HEK293 (cell line): ENCODE results near the gene PRKG1.

Experiments used
- MYNN ChIP-seq: fragments of 450-650 bp; formaldehyde crosslinking; IDR thresholded peaks from 2 replicates; pipeline ENCODE4 v1.5.1; 2016; ENCODE audit warnings: missing biosample characterization, missing genetic modification characterization, borderline replicate concordance
- YY2 ChIP-seq: fragments of 450-650 bp; formaldehyde crosslinking; IDR thresholded peaks from 2 replicates; pipeline ENCODE4 v1.5.1; 2016; ENCODE audit warnings: missing biosample characterization, missing genetic modification characterization
- ZNF132 ChIP-seq: fragments of 450-650 bp; formaldehyde crosslinking; IDR thresholded peaks from 2 replicates; pipeline ENCODE4 v1.5.1; 2017; ENCODE audit warnings: missing biosample characterization, missing genetic modification characterization, borderline replicate concordance
- ZNF24 ChIP-seq: fragments of 450-650 bp; formaldehyde crosslinking; IDR thresholded peaks from 2 replicates; pipeline ENCODE4 v1.5.1; 2016; ENCODE audit warnings: missing biosample characterization, missing genetic modification characterization
- ZNF292 ChIP-seq: fragments of 450-650 bp; formaldehyde crosslinking; IDR thresholded peaks from 2 replicates; pipeline ENCODE4 v1.5.1; 2016; ENCODE audit warnings: low read depth, missing biosample characterization, missing genetic modification characterization, borderline replicate concordance
- ZNF530 ChIP-seq: fragments of 450-650 bp; formaldehyde crosslinking; IDR thresholded peaks from 2 replicates; pipeline ENCODE4 v1.5.1; 2016; ENCODE audit warnings: low read depth, missing biosample characterization, missing genetic modification characterization
- ZNF544 ChIP-seq: fragments of 450-650 bp; formaldehyde crosslinking; IDR thresholded peaks from 2 replicates; pipeline ENCODE4 v1.5.0; 2017; ENCODE audit warnings: missing biosample characterization, missing genetic modification characterization
- ZNF660 ChIP-seq: fragments of 450-650 bp; IDR thresholded peaks from 2 replicates; pipeline ENCODE4 v1.5.1; 2018; ENCODE audit warnings: missing biosample characterization, mild to moderate bottlenecking, missing genetic modification characterization
- ZNF768 ChIP-seq: fragments of 450-650 bp; formaldehyde crosslinking; IDR thresholded peaks from 2 replicates; pipeline ENCODE4 v1.5.1; 2018; ENCODE audit warnings: missing biosample characterization, mild to moderate bottlenecking, missing genetic modification characterization
- TF ChIP-seq, protein P1 (sequence below): fragments of 450-650 bp; formaldehyde crosslinking; IDR thresholded peaks from 2 replicates; pipeline ENCODE4 v1.5.1; 2016; ENCODE audit warnings: missing biosample characterization, missing genetic modification characterization
- TF ChIP-seq, protein P2 (sequence below): fragments of 450-650 bp; formaldehyde crosslinking; IDR thresholded peaks from 2 replicates; pipeline ENCODE4 v1.5.1; 2016; ENCODE audit warnings: missing biosample characterization, missing genetic modification characterization
- TF ChIP-seq, protein P3 (sequence below): fragments of 450-650 bp; formaldehyde crosslinking; IDR thresholded peaks from 2 replicates; pipeline ENCODE4 v1.5.1; 2017; ENCODE audit warnings: missing biosample characterization, missing genetic modification characterization
- TF ChIP-seq, protein P4 (sequence below): fragments of 450-650 bp; formaldehyde crosslinking; optimal IDR thresholded peaks from 2 replicates; pipeline ENCODE3; 2016; ENCODE audit warnings: missing biosample characterization, mild to moderate bottlenecking, missing genetic modification characterization
- TF ChIP-seq, protein P5 (sequence below): fragments of 450-650 bp; formaldehyde crosslinking; IDR thresholded peaks from 2 replicates; pipeline ENCODE4; 2016; ENCODE audit warnings: missing biosample characterization, missing genetic modification characterization

DNA sequence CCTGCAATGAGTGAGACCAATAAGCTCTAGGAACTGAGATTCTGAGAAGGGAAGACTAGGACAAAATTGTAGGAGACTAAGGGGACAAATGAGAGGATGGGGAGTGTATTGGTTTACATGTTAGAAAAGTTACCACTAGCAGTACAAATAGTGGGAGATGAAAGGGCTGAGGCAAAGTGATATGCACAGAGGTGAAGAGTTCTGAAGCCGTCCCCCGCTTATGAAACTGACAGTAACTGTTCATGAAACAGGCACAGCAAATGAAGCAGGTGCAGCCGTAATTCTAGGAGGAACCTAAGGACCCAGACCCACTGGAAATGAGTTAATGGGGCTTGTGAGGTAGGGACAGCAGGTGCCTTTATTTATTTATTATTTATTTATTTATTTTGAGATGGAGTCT lies 211.3 kb downstream of the PRKG1 start:
- TF ChIP-seq MYNN (tag by site-specific recombination) (no peak), ZNF768 (tag by site-specific recombination) (no peak), ZNF530 (tag by site-specific recombination) (no peak), ZNF544 (tag by site-specific recombination) (no peak), ZNF660 (tag by site-specific recombination) (no peak), YY2 (tag by site-specific recombination) (no peak), ZNF132 (tag by site-specific recombination) (no peak), ZNF24 (tag by site-specific recombination) (no peak), ZNF292 (tag by site-specific recombination) (no peak)
- TF ChIP-seq, protein P1, sequence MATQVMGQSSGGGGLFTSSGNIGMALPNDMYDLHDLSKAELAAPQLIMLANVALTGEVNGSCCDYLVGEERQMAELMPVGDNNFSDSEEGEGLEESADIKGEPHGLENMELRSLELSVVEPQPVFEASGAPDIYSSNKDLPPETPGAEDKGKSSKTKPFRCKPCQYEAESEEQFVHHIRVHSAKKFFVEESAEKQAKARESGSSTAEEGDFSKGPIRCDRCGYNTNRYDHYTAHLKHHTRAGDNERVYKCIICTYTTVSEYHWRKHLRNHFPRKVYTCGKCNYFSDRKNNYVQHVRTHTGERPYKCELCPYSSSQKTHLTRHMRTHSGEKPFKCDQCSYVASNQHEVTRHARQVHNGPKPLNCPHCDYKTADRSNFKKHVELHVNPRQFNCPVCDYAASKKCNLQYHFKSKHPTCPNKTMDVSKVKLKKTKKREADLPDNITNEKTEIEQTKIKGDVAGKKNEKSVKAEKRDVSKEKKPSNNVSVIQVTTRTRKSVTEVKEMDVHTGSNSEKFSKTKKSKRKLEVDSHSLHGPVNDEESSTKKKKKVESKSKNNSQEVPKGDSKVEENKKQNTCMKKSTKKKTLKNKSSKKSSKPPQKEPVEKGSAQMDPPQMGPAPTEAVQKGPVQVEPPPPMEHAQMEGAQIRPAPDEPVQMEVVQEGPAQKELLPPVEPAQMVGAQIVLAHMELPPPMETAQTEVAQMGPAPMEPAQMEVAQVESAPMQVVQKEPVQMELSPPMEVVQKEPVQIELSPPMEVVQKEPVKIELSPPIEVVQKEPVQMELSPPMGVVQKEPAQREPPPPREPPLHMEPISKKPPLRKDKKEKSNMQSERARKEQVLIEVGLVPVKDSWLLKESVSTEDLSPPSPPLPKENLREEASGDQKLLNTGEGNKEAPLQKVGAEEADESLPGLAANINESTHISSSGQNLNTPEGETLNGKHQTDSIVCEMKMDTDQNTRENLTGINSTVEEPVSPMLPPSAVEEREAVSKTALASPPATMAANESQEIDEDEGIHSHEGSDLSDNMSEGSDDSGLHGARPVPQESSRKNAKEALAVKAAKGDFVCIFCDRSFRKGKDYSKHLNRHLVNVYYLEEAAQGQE = no peak
- TF ChIP-seq, protein P2, sequence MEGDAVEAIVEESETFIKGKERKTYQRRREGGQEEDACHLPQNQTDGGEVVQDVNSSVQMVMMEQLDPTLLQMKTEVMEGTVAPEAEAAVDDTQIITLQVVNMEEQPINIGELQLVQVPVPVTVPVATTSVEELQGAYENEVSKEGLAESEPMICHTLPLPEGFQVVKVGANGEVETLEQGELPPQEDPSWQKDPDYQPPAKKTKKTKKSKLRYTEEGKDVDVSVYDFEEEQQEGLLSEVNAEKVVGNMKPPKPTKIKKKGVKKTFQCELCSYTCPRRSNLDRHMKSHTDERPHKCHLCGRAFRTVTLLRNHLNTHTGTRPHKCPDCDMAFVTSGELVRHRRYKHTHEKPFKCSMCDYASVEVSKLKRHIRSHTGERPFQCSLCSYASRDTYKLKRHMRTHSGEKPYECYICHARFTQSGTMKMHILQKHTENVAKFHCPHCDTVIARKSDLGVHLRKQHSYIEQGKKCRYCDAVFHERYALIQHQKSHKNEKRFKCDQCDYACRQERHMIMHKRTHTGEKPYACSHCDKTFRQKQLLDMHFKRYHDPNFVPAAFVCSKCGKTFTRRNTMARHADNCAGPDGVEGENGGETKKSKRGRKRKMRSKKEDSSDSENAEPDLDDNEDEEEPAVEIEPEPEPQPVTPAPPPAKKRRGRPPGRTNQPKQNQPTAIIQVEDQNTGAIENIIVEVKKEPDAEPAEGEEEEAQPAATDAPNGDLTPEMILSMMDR = no peak
- TF ChIP-seq, protein P3, sequence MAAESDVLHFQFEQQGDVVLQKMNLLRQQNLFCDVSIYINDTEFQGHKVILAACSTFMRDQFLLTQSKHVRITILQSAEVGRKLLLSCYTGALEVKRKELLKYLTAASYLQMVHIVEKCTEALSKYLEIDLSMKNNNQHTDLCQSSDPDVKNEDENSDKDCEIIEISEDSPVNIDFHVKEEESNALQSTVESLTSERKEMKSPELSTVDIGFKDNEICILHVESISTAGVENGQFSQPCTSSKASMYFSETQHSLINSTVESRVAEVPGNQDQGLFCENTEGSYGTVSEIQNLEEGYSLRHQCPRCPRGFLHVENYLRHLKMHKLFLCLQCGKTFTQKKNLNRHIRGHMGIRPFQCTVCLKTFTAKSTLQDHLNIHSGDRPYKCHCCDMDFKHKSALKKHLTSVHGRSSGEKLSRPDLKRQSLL (tag by site-specific recombination) = no peak
- TF ChIP-seq, protein P4, sequence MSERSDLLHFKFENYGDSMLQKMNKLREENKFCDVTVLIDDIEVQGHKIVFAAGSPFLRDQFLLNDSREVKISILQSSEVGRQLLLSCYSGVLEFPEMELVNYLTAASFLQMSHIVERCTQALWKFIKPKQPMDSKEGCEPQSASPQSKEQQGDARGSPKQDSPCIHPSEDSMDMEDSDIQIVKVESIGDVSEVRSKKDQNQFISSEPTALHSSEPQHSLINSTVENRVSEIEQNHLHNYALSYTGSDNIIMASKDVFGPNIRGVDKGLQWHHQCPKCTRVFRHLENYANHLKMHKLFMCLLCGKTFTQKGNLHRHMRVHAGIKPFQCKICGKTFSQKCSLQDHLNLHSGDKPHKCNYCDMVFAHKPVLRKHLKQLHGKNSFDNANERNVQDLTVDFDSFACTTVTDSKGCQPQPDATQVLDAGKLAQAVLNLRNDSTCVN (tag by site-specific recombination) = no peak
- TF ChIP-seq, protein P5, sequence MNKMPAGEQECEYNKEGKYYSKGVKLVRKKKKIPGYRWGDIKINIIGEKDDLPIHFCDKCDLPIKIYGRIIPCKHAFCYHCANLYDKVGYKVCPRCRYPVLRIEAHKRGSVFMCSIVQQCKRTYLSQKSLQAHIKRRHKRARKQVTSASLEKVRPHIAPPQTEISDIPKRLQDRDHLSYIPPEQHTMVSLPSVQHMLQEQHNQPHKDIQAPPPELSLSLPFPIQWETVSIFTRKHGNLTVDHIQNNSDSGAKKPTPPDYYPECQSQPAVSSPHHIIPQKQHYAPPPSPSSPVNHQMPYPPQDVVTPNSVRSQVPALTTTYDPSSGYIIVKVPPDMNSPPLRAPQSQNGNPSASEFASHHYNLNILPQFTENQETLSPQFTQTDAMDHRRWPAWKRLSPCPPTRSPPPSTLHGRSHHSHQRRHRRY (tag by site-specific recombination) = no peak
